22Rv1 (cell line): Measurements from ENCODE around the gene IGF2R.

Source experiments
- ZFX ChIP-seq: fragments of 450-650 bp; IDR thresholded peaks from 2 replicates; pipeline ENCODE4 v1.6.1; 2017; ENCODE audit warnings: antibody characterized with exemption, borderline replicate concordance
- TF ChIP-seq, protein P1 (sequence below): fragments of 450-650 bp; IDR thresholded peaks from 2 replicates; pipeline ENCODE4 v1.5.1; 2017; ENCODE audit warnings: mild to moderate bottlenecking

DNA sequence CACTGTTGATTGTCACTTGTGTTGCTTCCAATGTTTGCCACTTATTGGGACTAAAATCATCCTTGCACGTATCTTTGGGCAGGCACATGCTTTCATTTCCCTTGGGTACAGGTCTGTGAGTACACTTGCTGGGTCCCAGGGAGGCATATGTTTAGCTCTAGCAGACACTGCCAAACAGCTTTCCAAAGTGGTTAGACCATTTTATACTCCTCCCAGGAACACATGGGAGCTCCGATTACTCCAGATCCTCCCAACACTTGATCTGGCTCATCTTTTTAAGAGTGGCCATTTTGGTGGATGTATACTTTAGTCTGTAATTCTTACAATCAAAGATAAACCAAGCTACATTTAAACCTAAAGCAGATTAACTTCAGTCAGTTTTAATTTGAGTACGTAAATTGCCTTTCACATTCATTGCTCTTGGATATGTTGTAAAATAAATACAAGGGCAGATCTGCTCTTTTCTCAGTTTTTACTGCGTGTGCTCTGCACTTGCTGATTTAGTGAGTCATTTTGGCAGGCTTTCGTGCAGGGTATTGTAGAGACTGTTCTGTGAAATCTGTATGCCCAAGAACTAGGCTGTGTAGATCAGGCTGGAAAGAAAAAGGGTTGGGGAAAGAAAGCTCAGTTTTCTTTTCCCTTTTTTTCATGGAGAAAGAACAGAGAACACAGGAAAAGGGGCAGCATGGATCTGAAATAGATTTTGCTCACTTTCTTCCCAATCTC lies 172.3 kb downstream of the IGF2R start:
- TF ChIP-seq, protein P1, sequence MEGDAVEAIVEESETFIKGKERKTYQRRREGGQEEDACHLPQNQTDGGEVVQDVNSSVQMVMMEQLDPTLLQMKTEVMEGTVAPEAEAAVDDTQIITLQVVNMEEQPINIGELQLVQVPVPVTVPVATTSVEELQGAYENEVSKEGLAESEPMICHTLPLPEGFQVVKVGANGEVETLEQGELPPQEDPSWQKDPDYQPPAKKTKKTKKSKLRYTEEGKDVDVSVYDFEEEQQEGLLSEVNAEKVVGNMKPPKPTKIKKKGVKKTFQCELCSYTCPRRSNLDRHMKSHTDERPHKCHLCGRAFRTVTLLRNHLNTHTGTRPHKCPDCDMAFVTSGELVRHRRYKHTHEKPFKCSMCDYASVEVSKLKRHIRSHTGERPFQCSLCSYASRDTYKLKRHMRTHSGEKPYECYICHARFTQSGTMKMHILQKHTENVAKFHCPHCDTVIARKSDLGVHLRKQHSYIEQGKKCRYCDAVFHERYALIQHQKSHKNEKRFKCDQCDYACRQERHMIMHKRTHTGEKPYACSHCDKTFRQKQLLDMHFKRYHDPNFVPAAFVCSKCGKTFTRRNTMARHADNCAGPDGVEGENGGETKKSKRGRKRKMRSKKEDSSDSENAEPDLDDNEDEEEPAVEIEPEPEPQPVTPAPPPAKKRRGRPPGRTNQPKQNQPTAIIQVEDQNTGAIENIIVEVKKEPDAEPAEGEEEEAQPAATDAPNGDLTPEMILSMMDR = no peak
- no peak for TF ChIP-seq ZFX
